Ectodermal cell (in vitro differentiated cells): ENCODE results near the gene CDK19.

Experiments
- H3K27ac ChIP-seq: 2 replicates; pipeline ENCODE4 v1.7.0; 2013; ENCODE audit warnings: mild to moderate bottlenecking, low read depth, low read length; ENCODE audit not compliant: insufficient read depth, poor library complexity, severe bottlenecking
- H3K27me3 ChIP-seq: 2 replicates; pipeline ENCODE4 v1.7.0; 2013; ENCODE audit warnings: mild to moderate bottlenecking, low read length; ENCODE audit not compliant: insufficient read depth, control insufficient read depth, poor library complexity, severe bottlenecking
- H3K36me3 ChIP-seq: one replicate; pipeline ENCODE4 v1.7.0; 2013; ENCODE audit warnings: low read length; ENCODE audit not compliant: control insufficient read depth, insufficient read depth
- H3K4me1 ChIP-seq: one replicate; pipeline ENCODE4 v1.7.0; 2013; ENCODE audit warnings: low read length; ENCODE audit not compliant: control insufficient read depth, insufficient read depth
- H3K4me3 ChIP-seq: 2 replicates; pipeline ENCODE4 v1.7.0; 2013; ENCODE audit warnings: low read depth, low read length, control low read depth; ENCODE audit not compliant: insufficient read depth
- H3K9me3 ChIP-seq: 2 replicates; pipeline ENCODE4 v1.7.0; 2013; ENCODE audit warnings: mild to moderate bottlenecking, low read length, moderate library complexity; ENCODE audit not compliant: control insufficient read depth
- WGBS, 2 experiments: methylation state at CpG; one replicate each; pipeline ENCODE4 v1.1.7; 2013; ENCODE audit warnings: missing lambda C conversion rate in 2 of 2; 5-methylcytosine and 5-hydroxymethylcytosine counted together

CDK19 gene

GRCh38 chr6:110560239-110561007, 254.8 kb downstream of the CDK19 start:
- Histone ChIP-seq H3K27me3 (no peaks in the 10 kb centered on the region), H3K9me3 (no peaks in the 10 kb centered on the region), H3K36me3 (no peaks in the 10 kb centered on the region), H3K4me1 (no peaks in the 10 kb centered on the region), H3K4me3 (no peak overlapping the region), H3K27ac (no peak overlapping the region)
- WGBS, 2 experiments, result 86 to 88% methylated on average over 6 of the region's 6 CpGs
